Midbrain (tissue), 1 donor: Measurements from ENCODE around the gene SERF1A.
"Not testable (repeated sequence)": the region's sequence is repeated elsewhere in the genome, so short reads cannot be mapped to it uniquely, and the experiment has no call there.

Experiments used
- DNase-seq: peaks from one replicate; lab custom pipeline; 2025; lab: John Stamatoyannopoulos, UW

The SERF1A gene

GRCh38 chr5:70900533-70901271, at the start of gene SERF1A:
Gene SERF1A, plus strand, starts transcription at chr5:70900669. Its CDS starts 201 bp downstream, at chr5:70900870.
- DNase-seq, result not testable (repeated sequence)

- not testable (repeated sequence) for DNase-seq
These were observed 33.7 kb upstream of the SERF1A start for GRCh38 chr5:70866778-70867177.

GRCh38 chr5:70870626-70871025, 29.8 kb upstream of the SERF1A start:
- not testable (repeated sequence) for DNase-seq

GRCh38 chr5:70896076-70896475, 4.4 kb upstream of the SERF1A start:
- DNase-seq, result not testable (repeated sequence)

GRCh38 chr5:70901272-70901571, 753 bp downstream of the SERF1A start:
- not testable (repeated sequence) for DNase-seq

GRCh38 chr5:70906624-70907023, 6.2 kb downstream of the SERF1A start:
- DNase-seq, result not testable (repeated sequence)

- DNase-seq, result not testable (repeated sequence)
These were observed 16.4 kb downstream of the SERF1A start for GRCh38 chr5:70916829-70917228.

GRCh38 chr5:70925211-70925562, 24.7 kb downstream of the SERF1A start:
- not testable (repeated sequence) for DNase-seq

GRCh38 chr5:70931709-70932368, 31.4 kb downstream of the SERF1A start:
- DNase-seq, result not testable (repeated sequence)

- not testable (repeated sequence) for DNase-seq
These were observed 32.1 kb downstream of the SERF1A start for GRCh38 chr5:70932560-70932959.

- DNase-seq, result not testable (repeated sequence)
These were observed 52.6 kb downstream of the SERF1A start for GRCh38 chr5:70953068-70953467.
